Left cardiac atrium (tissue), 4 donors: ENCODE measurements around the gene CPLANE1. TPM values are rescaled to one million over a fixed set of nuclear protein-coding genes. Genes with fewer than 3 reads are reported as not detected.
A peak's percentile ranks its signal among the peaks of the same experiment; 100 is the strongest.
"Not testable (repeated sequence)": the region's sequence is repeated elsewhere in the genome, so short reads cannot be mapped to it uniquely, and the experiment has no call there.

Experiments
- ATAC-seq, 2 donors: fragments of 200-7000 bp; cut with Tn5 transposase; one replicate each; pipeline ENCODE4 v1.9.1; 2020; ENCODE audit warnings: mild to moderate bottlenecking in 2 of 2, moderate library complexity in 2 of 2
- DNase-seq: peaks from one replicate; pipeline ENCODE4 v3.0.0-alpha.2; 2020
- intact Hi-C, 2 donors: fragments of 100-400 bp; cut with DNase I; formaldehyde crosslinking; loops; one replicate each; pipeline versions ENCODE4 v1.14.1 to v1.15.1; 2022 to 2023
- total RNA-seq, 2 donors: library from RNA; stranded (reverse); fragmentation: NEBNext Ultra II Directional; extraction: Animal tissue kit (Norgen Biotek cat#: 25700); gene quantifications; one replicate each; pipeline ENCODE4 v1.2.1, GENCODE V29; 2021
- donor health status: DM: no; HTN: yes; CAD: no.
- donor health status: DM: no; HTN: yes; CAD: no; lungs with severe emphysema.
- donor health status: DM: yes; HTN: yes; CAD: no.
- donor health status: Dilated cardiomyopathy.

The CPLANE1 gene
- total RNA-seq, 2 donors from 2014 or later, result 7.9 to 9.0 TPM

DNA sequence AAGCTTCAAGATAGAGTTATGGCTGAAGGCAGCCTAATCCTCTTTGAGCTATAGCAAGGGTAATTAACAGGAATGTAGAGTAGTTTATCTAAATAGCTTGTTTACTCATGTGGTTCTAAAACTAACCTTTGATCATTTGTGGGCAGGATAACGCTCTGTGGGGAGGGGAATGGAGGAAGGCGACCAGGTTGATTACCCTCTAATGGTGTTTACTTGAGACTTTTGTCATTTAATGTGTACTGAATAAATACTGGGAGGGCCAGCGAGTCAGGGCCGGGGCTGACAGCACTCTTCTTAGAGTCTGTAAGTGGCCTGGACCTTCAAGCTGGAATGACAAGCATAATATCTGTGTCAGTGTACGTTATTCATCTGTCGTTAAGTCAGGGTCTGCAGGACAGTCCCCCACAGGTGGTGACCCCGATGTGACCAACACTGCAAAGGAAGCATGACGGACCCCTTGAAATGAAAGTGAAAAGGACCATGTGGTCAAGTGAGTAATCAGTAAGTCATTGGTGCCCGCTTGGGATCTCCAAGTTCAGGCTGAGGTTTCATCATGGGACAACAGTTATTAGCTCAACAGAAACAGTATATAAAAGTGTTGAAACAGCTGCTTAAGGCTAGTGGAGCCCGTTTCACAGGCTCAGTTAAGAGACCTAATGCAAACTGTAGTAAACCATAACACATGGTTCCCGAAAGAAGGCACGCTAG lies 162.6 kb downstream of the CPLANE1 start:
- no peak for DNase-seq
- ATAC-seq, result no peak
- intact Hi-C loops, result no loop called here

DNA sequence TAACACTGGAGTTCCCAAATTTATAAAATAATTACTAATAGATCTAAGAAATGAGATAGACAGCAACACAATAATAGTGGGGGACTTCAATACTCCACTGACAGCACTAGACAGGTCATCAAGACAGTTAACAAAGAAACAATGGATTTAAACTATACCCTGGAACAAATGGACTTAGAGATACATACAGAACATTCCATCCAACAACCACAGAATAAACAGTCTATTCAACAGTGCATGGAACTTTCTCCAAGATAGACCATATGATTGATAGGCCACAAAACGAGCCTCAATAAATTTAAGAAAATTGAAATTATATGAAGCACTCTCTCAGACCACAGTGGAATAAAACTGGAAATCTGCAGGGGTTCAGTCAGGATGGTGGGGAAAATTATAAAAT lies 163.2 kb downstream of the CPLANE1 start:
- ATAC-seq, DNase-seq, intact Hi-C loops: not testable (repeated sequence)

DNA sequence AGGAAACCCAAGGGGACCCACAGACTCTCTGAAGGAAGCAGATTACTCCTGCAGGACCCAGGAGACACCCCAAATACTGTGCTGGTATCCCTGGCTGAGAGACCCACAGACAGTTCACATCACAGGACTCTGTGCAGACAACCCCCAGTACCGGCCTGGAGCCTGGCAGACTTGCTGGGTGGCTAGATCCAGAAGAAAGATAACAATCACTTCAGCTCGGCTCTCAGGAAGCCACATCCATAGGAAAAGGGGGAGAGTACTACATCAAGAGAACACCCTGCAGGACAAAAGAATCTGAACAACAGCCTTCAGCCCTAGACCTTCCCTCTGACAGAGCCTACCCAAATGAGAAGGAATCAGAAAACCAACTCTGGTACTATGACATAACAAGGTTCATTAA lies 166.2 kb downstream of the CPLANE1 start:
- ATAC-seq, DNase-seq, intact Hi-C loops: not testable (repeated sequence)

DNA sequence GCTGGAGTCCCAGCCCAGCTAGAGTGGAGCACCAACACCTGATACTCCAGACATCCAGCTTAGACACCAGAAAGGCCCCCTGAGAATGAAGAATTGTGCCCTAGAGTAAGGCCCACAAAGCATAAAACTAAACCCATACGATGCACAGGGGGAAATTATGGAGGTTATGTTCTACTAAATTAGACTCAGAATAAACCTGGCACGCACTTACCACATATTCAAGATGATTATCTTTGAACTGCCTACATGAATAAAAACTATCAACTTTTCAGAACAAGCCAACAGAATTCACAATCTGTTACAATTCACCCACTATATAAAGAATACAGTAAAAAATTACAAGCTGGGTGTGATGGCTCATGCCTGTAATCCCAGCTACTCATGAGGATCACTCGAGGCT lies 168.5 kb downstream of the CPLANE1 start:
- intact Hi-C loops, result no loop called here

DNA sequence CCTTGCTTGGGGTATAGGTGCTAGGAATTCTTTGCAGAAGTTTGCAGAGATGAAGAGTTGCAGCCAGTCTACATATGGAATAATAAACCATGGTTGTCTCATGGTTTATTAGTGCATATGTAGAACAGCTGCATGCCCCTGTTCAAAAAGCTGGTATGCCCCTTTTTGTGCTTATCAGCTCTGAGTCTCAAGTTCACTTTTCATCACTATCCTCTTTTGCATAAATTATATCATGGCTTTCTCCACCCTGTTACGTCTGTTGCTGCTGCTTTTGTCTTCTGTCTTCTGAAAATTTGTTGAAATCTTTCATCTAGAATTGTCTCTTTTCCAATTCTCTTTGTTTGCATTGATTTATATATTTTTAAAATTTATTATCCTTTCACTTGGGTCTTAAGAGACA lies 172.0 kb downstream of the CPLANE1 start:
- DNase-seq (no peak), ATAC-seq (no peak)
- intact Hi-C loops, result no loop called here

More for the DNA sequence above, 168.5 kb downstream of the CPLANE1 start:
- no peak for ATAC-seq
- no peak for DNase-seq

DNA sequence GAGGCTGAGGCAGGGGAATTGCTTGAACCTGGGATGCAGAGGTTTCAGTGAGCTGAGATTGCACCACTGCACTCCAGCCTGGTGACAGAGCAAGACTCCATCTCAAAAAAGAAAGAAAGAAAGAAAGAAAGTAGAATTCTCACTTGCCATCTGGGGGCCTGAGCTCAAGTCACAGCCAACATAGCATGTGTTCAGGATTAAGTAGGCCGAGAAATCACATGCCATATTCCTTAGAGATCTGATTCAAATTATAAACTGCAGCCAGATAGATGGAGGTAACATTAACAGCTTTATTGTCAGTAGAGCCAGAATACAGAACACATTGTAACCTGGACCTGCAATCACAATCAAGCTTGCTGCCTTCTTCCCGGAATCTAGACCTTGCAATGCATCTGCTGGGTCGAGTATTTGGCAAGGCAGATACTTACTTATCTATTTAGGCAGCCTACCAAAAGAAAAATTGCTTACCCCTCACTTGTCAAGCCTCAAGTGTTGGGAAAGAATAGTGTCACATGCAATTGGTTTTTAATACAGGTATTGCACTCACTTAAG lies 173.7 kb downstream of the CPLANE1 start:
- DNase-seq (no peak), ATAC-seq (no peak)
- intact Hi-C loops, result no loop called here

DNA sequence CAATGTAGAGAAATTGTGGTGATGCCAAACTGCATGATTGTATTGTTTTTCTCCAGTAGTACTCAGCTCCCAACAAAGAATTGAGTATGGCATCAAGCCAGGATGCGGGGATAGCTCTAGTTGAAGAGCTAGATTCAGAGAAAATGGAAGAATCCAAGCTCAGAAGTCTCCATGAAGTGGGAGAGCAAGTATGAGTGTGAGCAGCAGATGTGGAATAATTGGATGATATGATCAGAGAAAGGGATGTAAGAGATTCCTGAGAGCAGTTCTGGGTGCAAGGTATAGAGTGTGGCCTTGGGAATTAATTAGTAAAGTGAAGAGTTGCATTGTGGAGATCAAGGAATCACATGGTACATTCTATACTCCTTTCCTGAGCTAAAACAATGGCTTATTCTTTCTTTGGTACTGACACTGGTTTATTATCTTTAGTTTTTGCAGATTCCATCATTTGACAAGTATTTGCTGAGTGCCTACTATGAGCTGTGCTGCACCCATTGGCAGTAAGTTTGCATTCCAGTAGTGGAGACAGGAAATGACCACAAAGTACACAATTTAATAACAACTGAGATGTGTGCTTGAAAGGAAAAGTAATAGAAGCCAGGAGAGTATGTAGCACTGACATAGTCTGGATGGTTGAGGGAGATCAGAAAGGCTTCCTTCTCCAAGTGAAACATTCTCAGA lies 177.1 kb downstream of the CPLANE1 start:
- intact Hi-C loops, result no loop called here
- no peak for DNase-seq
- ATAC-seq, result peak; percentile 57 to 78

DNA sequence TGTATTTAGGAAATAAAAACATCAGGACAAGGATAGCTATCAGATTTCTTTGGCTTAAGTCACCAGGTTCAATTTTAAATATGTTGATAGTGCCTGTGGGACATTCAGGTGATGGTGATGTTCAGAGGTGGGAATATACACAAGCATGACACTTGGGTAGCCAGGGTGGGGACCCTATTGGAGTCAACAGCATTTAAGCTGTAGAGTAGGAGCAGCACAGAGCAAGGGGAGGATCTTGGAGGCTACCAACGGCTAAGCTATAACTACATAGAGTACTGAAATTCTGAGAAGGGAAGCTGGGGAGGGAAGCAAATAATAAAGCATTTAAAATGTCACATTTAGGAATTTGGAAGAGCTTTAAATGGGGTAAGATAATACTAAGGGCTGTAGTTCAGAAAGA lies 177.7 kb downstream of the CPLANE1 start:
- DNase-seq (no peak), ATAC-seq (peak in 1 of 2 donors; percentile 37)
- intact Hi-C loops, result no loop called here

DNA sequence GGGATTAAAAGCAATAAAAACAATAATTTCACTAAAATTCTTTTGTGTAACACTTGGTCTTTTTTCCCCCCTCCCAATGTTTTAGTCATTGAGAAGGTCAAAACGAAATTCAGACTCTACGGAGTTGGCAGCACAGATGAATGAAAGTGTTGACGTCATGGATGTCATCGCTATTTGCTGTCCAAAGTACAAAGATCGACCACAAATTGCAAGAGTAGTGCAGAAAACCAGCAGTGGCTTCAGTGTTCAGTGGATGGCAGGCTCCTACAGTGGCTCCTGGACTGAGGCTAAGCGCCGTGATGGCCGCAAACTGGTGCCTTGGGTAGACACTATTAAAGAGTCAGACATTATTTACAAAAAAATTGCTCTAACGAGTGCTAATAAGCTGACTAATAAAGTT lies 184.7 kb downstream of the CPLANE1 start:
- no peak for ATAC-seq
- intact Hi-C loops, result no loop called here

DNA sequence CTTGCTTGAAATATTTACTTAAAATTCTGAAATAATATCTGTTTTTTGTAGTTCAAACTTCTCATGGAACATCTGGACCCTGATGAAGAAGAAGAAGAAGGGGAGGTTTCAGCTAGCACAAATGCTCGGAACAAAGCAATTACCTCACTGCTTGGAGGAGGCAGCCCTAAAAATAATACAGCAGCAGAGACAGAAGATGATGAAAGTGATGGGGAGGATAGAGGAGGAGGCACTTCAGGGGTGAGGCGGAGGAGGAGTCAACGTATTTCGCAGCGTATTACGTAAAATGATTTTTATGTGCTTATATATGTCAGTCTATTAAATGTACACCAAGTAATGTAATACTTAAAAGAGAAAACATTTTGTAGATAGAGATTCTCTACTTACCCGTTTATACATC lies 185.4 kb downstream of the CPLANE1 start:
- intact Hi-C loops, result no loop called here
- DNase-seq (no peak), ATAC-seq (no peak)

More for the DNA sequence above, 184.7 kb downstream of the CPLANE1 start:
- DNase-seq, result no peak

DNA sequence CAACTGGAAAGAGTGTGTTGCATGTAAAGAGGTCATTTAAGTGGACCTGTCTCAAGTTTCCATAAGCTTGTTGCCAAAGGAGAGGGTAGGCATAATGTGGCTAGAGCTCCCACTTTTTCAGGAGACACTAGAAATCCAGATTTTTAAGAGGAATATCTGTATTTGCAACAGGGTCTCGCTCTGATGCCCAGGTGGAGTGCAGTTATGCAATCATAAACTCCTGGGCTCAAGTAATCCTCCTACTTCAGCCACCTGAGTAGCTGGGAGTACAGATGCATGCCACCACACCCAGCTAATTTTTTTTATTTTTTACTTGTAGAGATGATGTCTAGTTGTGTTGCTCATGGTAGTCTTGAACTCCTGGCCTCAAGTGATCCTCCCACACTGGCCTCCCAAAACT lies 189.1 kb downstream of the CPLANE1 start:
- DNase-seq, result no peak
- ATAC-seq, result no peak
- intact Hi-C loops, result no loop called here

DNA sequence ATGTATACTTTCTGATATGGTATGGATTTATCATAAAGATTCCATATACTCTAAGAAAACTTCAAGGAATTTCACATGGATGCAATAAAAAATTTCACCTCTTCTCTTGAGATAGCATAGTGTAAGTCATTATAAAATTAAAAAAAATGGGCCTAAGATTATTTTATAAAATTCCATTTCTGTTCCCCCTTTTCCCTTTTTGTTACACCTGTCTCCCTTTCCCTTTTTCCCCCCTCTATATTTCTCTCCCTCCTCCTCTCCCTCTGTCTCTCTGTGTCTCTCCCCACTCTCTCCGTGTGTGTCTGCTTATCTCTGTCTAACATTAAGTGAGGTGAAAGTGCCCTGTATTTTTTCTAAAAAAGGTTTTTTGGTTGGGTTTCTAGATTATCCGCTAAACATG lies 192.4 kb downstream of the CPLANE1 start:
- intact Hi-C loops, result loop anchor here in 1 of 2 donors (10.0 kb wide), 1 partner anchor 118 kb away; no protein-coding TSS in a partner anchor
- DNase-seq, result no peak
- ATAC-seq, result no peak

Other genes with a start within 250 kb of the CPLANE1 start
- gene NUP155, start 121.7 kb upstream of the CPLANE1 start, total RNA-seq, result 10 to 100 TPM; 11.9 to 14.1 TPM
- gene WDR70, start 129.9 kb upstream of the CPLANE1 start, total RNA-seq, result 10 to 100 TPM; 14.5 TPM